PFSK-1 (cell line): Measurements from ENCODE around the gene NOC3L.

Experiments
- FOXP2 ChIP-seq: optimal IDR thresholded peaks from 2 replicates; pipeline ENCODE3; 2011; ENCODE audit warnings: borderline replicate concordance, control low read depth, inconsistent platforms; ENCODE audit not compliant: insufficient read depth; ENCODE audit errors: extremely low read length, extremely low read depth
- POLR2AphosphoS5 ChIP-seq: IDR thresholded peaks from 2 replicates; pipeline ENCODE4 v1.6.1; 2012; ENCODE audit warnings: low read depth, mild to moderate bottlenecking, control low read depth, low read length, moderate library complexity
- SIN3A ChIP-seq: IDR thresholded peaks from 2 replicates; pipeline ENCODE4 v1.6.1; 2012; ENCODE audit warnings: mild to moderate bottlenecking, low read length, moderate library complexity, borderline replicate concordance; ENCODE audit not compliant: insufficient read depth
- TAF1 ChIP-seq: IDR thresholded peaks from 2 replicates; pipeline ENCODE4 v1.6.1; 2012; ENCODE audit warnings: low read length, control low read depth, borderline replicate concordance; ENCODE audit not compliant: insufficient read depth
- TF ChIP-seq, protein P1 (sequence below), 2 experiments: IDR thresholded peaks; 2 replicates each; pipeline versions ENCODE4 v1.6.1 to v1.8.0; 2011 to 2012; ENCODE audit warnings: low read depth in 2 of 2, low read length in 2 of 2, control low read depth in 1 of 2, inconsistent platforms in 1 of 2, mild to moderate bottlenecking in 1 of 2, moderate library complexity in 1 of 2; ENCODE audit not compliant: insufficient read depth in 1 of 2

The NOC3L gene

DNA sequence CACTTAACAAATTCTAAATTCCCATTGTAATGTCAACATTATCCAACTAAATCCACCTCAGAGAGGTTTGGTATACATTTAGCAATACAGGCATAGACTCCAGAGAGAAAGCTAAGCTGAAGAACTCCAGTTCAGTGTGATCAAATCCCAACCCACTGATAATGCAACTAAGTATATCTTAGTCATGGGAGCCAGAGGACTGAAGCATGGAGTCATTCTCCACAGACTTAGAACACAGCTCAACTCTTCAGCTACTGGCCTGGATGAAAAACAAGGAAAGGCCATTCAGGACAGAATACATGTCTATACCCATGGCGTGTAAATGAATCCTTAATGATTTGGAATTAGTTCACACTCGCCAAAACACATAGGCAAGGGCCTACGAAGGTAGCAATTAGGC is 27.9 kb downstream of the NOC3L start:
- TF ChIP-seq SIN3A, result no peak
- no peak for TF ChIP-seq FOXP2
- TF ChIP-seq TAF1, result no peak
- TF ChIP-seq POLR2AphosphoS5, result no peak
- TF ChIP-seq, protein P1, sequence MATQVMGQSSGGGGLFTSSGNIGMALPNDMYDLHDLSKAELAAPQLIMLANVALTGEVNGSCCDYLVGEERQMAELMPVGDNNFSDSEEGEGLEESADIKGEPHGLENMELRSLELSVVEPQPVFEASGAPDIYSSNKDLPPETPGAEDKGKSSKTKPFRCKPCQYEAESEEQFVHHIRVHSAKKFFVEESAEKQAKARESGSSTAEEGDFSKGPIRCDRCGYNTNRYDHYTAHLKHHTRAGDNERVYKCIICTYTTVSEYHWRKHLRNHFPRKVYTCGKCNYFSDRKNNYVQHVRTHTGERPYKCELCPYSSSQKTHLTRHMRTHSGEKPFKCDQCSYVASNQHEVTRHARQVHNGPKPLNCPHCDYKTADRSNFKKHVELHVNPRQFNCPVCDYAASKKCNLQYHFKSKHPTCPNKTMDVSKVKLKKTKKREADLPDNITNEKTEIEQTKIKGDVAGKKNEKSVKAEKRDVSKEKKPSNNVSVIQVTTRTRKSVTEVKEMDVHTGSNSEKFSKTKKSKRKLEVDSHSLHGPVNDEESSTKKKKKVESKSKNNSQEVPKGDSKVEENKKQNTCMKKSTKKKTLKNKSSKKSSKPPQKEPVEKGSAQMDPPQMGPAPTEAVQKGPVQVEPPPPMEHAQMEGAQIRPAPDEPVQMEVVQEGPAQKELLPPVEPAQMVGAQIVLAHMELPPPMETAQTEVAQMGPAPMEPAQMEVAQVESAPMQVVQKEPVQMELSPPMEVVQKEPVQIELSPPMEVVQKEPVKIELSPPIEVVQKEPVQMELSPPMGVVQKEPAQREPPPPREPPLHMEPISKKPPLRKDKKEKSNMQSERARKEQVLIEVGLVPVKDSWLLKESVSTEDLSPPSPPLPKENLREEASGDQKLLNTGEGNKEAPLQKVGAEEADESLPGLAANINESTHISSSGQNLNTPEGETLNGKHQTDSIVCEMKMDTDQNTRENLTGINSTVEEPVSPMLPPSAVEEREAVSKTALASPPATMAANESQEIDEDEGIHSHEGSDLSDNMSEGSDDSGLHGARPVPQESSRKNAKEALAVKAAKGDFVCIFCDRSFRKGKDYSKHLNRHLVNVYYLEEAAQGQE (IDR thresholded peaks at IDR 0.05; ENCODE audit: insufficient read depth in 1 of 2, low read depth in 2 of 2, low read length in 2 of 2), result no peak

DNA sequence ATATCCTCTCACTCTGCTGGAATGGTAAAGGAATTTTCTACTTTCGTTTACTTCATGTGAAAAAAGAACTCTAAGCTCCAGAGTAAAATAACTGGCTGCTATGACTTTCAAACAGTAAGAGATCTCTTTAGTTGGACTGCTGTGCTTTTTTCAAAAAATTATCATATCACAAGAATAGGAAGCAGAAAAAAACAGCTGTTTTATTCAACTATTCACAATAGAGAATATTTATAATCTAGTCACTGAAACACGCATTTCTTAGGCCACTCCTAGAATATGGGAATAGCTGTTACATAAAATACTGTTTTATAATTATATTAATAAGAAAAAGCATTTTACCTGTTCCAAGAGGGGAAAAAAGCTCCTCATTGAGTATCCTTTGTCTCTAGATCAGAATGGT is 29.7 kb downstream of the NOC3L start:
- TF ChIP-seq, protein P1 (IDR thresholded peaks at IDR 0.05; ENCODE audit: insufficient read depth in 1 of 2, low read depth in 2 of 2, low read length in 2 of 2), result no peak
- TF ChIP-seq POLR2AphosphoS5 (no peak), FOXP2 (no peak), SIN3A (no peak)

GRCh38 chr10:94328613-94329012 is 34.1 kb downstream of the NOC3L start:
- no peak for TF ChIP-seq TAF1
- no peak for TF ChIP-seq POLR2AphosphoS5
- TF ChIP-seq FOXP2, result no peak
- TF ChIP-seq SIN3A, result no peak
- TF ChIP-seq, protein P1 (IDR thresholded peaks at IDR 0.05; ENCODE audit: insufficient read depth in 1 of 2, low read depth in 2 of 2, low read length in 2 of 2), result no peak

DNA sequence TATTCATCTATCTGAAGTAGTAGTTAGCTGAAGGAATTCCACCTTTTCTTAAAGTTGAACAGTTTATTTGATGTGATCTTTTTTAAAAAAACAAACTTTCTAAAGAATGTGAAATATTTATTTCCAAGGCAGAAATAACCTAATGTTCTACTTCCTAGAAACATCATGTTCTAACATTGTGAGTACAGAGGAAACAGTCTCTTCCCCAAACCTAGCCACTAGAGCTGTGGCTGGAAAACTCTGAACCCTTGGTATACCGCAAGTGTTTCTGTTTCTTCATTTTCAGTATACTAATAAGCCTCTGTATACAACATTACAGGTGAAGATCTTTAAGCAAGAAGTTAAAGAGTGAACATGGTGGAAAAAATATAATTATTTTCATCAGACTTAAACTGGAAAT is 35.1 kb downstream of the NOC3L start:
- TF ChIP-seq, protein P1 (IDR thresholded peaks at IDR 0.05; ENCODE audit: insufficient read depth in 1 of 2, low read depth in 2 of 2, low read length in 2 of 2), result no peak
- TF ChIP-seq POLR2AphosphoS5, result no peak
- TF ChIP-seq TAF1, result no peak
- TF ChIP-seq SIN3A, result no peak
- TF ChIP-seq FOXP2, result no peak

DNA sequence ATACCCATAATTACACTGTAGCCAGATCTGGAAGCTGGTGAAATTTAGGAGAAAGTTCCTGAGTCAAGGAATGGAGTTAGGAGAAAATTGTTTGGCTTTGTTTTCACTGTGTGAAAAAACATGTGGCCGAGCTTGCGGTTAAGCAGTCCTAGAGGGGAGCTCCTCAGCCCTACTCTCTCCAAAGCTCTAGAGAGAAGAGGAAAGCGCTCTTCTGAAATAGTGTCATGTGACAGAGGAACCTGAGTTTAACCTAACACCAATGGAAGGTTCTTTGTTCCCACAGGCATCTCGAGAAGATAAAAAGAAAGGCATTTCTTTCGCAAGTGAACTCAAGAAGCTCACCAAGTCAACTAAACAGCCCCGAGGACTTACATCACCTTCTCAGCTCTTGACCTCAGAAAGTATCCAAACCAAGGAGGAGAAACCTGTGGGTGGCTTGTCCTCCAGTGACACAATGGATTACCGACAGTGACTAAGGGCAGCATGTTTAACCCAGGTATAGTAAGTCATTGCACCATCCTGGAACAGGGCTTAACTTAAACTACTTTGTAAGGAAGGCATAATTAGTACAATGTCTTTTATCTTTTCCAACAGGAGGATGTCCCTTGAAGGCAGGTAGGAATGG is 38.0 kb downstream of the NOC3L start:
- TF ChIP-seq SIN3A (no peak), TAF1 (no peak)

GRCh38 chr10:94320285-94320914 is 42.3 kb downstream of the NOC3L start:
- TF ChIP-seq TAF1 (no peak), FOXP2 (no peak), POLR2AphosphoS5 (no peak), SIN3A (no peak)
- TF ChIP-seq, protein P1 (IDR thresholded peaks at IDR 0.05; ENCODE audit: insufficient read depth in 1 of 2, low read depth in 2 of 2, low read length in 2 of 2), result no peak
